ENCODE data around the gene TCTN1. TPM values are rescaled to one million over a fixed set of nuclear protein-coding genes. Genes with fewer than 3 reads are reported as not detected.
A peak's percentile ranks its signal among the peaks of the same experiment; 100 is the strongest.
"Not testable (repeated sequence)": the region's sequence is repeated elsewhere in the genome, so short reads cannot be mapped to it uniquely, and the experiment has no call there.

TCTN1 gene
- total RNA-seq, 1 experiment from 2014 or later: 94.0 TPM

- DNase-seq (ENCODE audit: low spot score): peak; percentile 17
Observed at GRCh38 chr12:110585231-110585799, 28.6 kb upstream of the TCTN1 start.

GRCh38 chr12:110587102-110587501 lies 26.8 kb upstream of the TCTN1 start:
- not testable (repeated sequence) for DNase-seq (ENCODE audit: low spot score)

DNA sequence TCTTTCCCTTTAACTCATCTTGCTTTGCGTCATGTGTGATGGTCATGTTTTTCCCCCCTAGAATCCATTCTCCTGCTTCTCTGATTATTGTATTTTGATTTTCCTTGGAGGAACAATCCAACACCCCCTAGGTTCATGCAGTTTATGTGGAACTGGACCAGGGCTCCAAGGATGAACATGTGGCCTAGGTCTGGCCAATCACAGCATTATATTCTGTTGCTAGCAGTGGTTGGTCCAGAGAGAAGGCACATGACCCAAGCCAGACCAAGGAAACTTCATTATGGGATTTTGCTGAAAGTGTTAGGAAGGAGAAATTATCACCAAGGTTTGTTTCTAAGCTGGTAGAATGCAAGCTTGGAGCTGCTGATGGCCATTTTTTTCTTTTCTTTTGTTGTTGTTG lies 23.9 kb upstream of the TCTN1 start:
- no peak for DNase-seq (ENCODE audit: low spot score)

DNA sequence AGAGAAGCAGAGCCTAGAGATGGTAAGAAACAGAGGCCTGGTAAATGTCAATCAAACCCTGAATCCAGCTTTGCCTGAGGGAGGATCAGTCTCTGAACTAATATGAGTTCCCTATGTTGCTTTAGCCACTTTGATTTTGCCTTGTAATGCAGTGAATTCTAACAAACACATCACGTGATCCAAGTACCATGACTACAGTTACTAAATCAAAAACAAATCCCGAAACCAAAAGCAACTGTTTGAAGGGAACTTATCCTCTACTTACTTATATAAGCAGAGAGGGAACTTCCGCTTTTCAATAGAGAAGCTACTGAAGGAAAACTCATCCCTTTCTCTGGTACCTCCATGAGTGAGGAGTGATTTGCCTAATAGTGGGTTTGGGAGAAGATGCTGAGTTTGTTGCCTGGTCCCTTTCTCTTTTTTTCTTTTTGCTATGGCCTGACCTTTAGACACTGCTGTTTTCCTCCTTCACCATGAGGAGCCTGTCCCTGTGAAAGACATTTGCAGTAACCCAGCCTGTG lies 23.1 kb upstream of the TCTN1 start:
- DNase-seq (ENCODE audit: low spot score): no peak

- DNase-seq (ENCODE audit: low spot score): no peak
Observed at GRCh38 chr12:110591451-110592051, 22.4 kb upstream of the TCTN1 start.

GRCh38 chr12:110592078-110592477 lies 21.9 kb upstream of the TCTN1 start:
- no peak for DNase-seq (ENCODE audit: low spot score)

GRCh38 chr12:110592919-110593318 lies 21.0 kb upstream of the TCTN1 start:
- not testable (repeated sequence) for DNase-seq (ENCODE audit: low spot score)

GRCh38 chr12:110597885-110598284 lies 16.0 kb upstream of the TCTN1 start:
- DNase-seq (ENCODE audit: low spot score): no peak

- DNase-seq (ENCODE audit: low spot score): no peak
Observed at GRCh38 chr12:110599334-110599733, 14.6 kb upstream of the TCTN1 start.

DNA sequence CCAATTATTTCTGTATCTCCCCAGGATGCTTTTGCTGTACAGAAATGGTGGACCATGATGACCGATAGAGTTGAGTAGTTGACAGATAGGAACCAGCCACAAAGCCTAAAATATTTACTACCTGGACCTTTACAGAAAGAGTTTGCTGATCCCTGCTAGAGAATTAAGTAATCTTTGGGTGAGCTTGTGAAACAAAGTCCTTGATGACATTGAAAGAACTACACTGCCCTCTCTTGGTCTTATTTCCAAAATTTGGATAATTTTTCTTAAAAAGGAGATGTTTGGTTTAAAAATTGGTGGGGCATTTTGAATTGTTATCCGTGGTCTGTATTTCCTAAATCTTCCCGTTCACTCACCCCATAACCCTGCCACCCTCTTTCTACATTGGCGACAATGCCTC lies 13.7 kb upstream of the TCTN1 start:
- peak; percentile 35 for DNase-seq (ENCODE audit: low spot score)

DNA sequence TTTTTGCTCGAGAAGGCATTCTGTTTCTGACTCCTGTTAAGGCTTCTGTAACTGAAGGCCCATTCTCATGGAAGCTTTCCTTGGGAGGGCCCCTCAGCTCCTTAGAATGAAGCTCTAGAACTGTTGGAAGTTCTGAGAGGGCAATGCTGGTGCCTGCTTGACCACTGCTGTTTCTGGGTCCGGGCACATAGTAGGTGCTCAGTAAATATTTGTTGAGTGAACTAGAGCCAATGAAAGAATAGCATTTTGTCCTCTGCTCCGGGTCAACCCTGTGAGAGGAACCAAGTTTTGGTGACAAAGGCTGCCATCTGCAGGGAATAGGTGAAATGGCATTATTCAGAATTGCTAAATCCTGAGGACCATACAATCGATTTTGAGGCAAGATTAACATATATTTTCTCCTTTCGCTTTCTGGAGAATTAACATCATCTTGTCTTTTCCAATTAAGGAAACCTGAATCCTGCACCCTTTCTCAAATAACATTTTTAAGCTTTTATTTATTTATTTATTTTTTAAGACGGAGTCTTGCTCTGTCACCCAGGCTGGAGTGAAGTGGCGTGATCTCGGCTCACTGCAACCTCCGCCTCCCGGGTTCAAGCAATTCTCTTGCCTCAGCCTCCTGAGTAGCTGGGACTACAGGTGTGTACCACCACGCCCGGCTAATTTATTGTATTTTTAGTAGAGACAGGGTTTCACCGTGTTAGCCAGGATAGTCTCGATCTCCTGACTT lies 11.7 kb upstream of the TCTN1 start:
- peak; percentile 39 for DNase-seq (ENCODE audit: low spot score)

- DNase-seq (ENCODE audit: low spot score): no peak
Observed at GRCh38 chr12:110606253-110606611, 7.7 kb upstream of the TCTN1 start.

GRCh38 chr12:110613071-110613770 lies 708 bp upstream of the TCTN1 start:
- no peak for DNase-seq (ENCODE audit: low spot score)

- no peak for DNase-seq (ENCODE audit: low spot score)
Observed at GRCh38 chr12:110615171-110615570, 1.2 kb downstream of the TCTN1 start.

- no peak for DNase-seq (ENCODE audit: low spot score)
Observed at GRCh38 chr12:110616471-110617115, 2.7 kb downstream of the TCTN1 start.

- DNase-seq (ENCODE audit: low spot score): no peak
Observed at GRCh38 chr12:110619534-110619953, 5.6 kb downstream of the TCTN1 start.

- DNase-seq (ENCODE audit: low spot score): no peak
Observed at GRCh38 chr12:110622582-110622981, 8.7 kb downstream of the TCTN1 start.

DNA sequence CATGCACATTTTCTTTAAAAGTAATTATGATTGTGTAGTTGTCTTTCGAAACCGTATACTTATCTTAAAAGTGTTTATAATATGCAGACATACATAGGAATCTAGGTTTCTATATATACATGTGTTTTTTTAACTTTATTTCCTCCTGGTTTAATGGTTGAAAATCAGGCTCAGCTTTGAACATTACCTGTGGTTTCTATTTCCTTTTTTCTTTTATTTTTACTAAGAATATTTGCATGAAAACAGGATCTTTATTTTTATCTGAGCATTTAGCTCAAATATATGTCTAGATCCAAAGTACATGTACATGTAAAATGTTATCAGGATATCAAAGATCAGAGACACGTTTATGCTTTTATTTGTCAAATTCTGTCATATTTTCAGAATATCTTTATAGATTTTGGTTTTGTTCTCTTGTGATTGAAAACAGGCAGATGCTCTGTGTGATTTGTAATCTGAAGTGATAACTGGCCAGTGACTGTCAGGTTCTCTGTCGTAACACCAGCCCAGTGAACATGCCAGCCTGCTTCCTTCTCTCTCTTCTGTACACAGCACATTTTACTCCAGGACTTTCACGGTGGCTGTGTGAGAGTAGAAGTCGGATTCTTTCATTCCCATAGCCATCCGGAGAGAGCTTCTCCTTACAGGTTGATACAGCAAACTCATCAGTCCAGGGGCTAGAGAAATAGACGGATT lies 13.7 kb downstream of the TCTN1 start:
- DNase-seq (ENCODE audit: low spot score): no peak

DNA sequence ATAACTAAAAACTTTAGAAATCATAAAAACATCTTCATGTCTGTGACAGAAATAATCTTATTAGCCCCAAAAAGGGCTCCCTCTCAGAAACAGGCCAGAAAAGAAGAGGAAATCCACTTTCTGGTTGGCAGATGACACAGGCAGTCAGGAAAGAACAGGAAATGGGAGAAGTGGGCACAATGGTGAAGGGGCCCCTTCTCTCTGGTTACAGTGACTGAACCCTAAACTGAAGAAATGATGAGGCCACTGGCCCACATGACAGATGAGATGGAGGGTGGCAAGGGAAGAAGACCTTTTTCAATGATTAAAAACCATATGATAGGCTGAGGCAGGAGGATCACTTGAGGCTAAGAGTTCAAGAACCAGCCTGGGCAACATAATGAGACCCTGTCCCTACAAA lies 21.1 kb downstream of the TCTN1 start:
- DNase-seq (ENCODE audit: low spot score): no peak

GRCh38 chr12:110636516-110636915 lies 22.6 kb downstream of the TCTN1 start:
- DNase-seq (ENCODE audit: low spot score): no peak

DNA sequence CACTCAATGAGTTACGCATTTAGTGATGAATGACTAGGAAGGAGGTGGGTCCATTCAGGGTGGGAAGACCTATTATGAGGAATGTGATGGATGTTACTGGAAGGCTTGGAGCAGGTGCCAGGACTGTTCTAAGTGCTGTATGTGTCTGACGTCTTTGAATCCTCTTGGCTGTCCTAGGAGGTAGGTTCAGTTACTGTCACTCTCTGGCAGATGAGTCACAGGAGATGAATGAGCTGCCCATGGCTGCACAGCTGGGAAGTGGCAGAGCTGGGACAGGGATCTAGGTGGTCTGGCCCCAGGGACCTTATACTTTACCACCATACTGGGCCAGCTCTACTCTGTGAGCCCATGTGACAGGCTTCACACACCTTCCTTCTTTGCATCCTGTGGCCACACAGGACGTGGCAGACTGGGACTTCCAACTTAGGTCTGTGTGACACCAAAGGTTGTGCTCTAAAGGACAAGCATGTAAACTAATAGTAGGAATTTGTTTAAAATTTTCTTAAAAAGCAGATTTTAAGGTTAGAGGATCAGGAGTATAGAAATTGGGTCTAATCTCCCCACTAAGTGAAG lies 24.0 kb downstream of the TCTN1 start:
- DNase-seq (ENCODE audit: low spot score): no peak
